GM12878 (cell line): ENCODE measurements around the gene PPIP5K1. TPM values are rescaled to one million over a fixed set of nuclear protein-coding genes. Genes with fewer than 3 reads are reported as not detected.

Source experiments
- ATAC-seq: fragments of 200-7000 bp; cut with Tn5 transposase; 3 replicates; pipeline ENCODE4 v1.9.1; 2020; ENCODE audit warnings: mild to moderate bottlenecking, moderate library complexity
- BruUV-seq: library from RNA; stranded (reverse); fragments of 400-500 nt; replicated peaks from 2 replicates; lab custom pipeline; 2021; lab: Mats Ljungman, UMichigan
- CTCF ChIA-PET: fragments of 300-600 bp; sonication (Branson Sonifier 250); formaldehyde crosslinking; extraction: SDS; loops from one replicate; lab custom pipeline; 2021; ENCODE audit warnings: inconsistent platforms; lab: Yijun Ruan, JAX
- POLR2A ChIA-PET: fragments of 350-600 bp; formaldehyde crosslinking; extraction: SDS; loops from one replicate; lab custom pipeline; 2021; ENCODE audit warnings: inconsistent platforms; lab: Charles Lee
- RAD21 ChIA-PET: fragments of 300-600 bp; sonication (Branson Sonifier 250); formaldehyde crosslinking; loops from one replicate; lab custom pipeline; 2023; ENCODE audit warnings: antibody characterized with exemption; ENCODE audit not compliant: unreplicated experiment; lab: Charles Lee
- SMC1A ChIA-PET: fragments of 300-600 bp; sonication (Branson Sonifier 250); formaldehyde crosslinking; loops from one replicate; lab custom pipeline; 2023; ENCODE audit not compliant: unreplicated experiment, uncharacterized antibody; lab: Charles Lee
- DNase-seq: peaks from one replicate; pipeline ENCODE4 v3.0.0-alpha.2; 2011; ENCODE audit warnings: low read depth, low spot score
- FAIRE-seq: peaks from 3 replicates; lab custom pipeline; 2011; peaks lifted over from hg19 to GRCh38; lab: Jason Lieb, UNC
- H2AFZ ChIP-seq: 2 replicates; pipeline ENCODE4 v1.6.0; 2011; ENCODE audit warnings: low read depth, low read length, control low read depth; ENCODE audit not compliant: control insufficient read depth
- H3K27ac ChIP-seq: 2 replicates; pipeline ENCODE4 v1.5.1; 2011; ENCODE audit warnings: control low read depth; ENCODE audit not compliant: control insufficient read depth, insufficient read depth
- H3K27me3 ChIP-seq, 2 experiments: replicated peaks in 1 of 2; 2 replicates each; pipeline versions ENCODE4 v1.6.0 to v1.6.1; 2011; ENCODE audit warnings: low read length in 1 of 2; ENCODE audit not compliant: control insufficient read depth in 2 of 2, insufficient read depth in 2 of 2
- H3K36me3 ChIP-seq, 2 experiments: 2 replicates each; pipeline ENCODE4 v1.5.1; 2011; ENCODE audit warnings: low read length in 1 of 2; ENCODE audit not compliant: control insufficient read depth in 2 of 2, insufficient read depth in 2 of 2
- H3K4me1 ChIP-seq: 2 replicates; pipeline ENCODE4 v1.6.1; 2011; ENCODE audit warnings: mild to moderate bottlenecking, low read length, moderate library complexity, mixed read lengths; ENCODE audit not compliant: control insufficient read depth, insufficient read depth
- H3K4me2 ChIP-seq: 2 replicates; pipeline ENCODE4 v1.6.0; 2011; ENCODE audit warnings: control low read depth; ENCODE audit not compliant: control insufficient read depth, insufficient read depth
- H3K4me3 ChIP-seq: fragments of 200-600 bp; sonication (generic); 2 replicates; pipeline ENCODE4 v1.5.1; 2016
- H3K79me2 ChIP-seq: 2 replicates; pipeline ENCODE4 v1.6.0; 2011; ENCODE audit warnings: low read length; ENCODE audit not compliant: control insufficient read depth, insufficient read depth
- H3K9ac ChIP-seq: 2 replicates; pipeline ENCODE4 v1.8.0; 2011; ENCODE audit warnings: low read length, control low read depth, mixed read lengths; ENCODE audit not compliant: control insufficient read depth, insufficient read depth
- H3K9me3 ChIP-seq: replicated peaks from 3 replicates; pipeline ENCODE4 v1.5.1; 2011; ENCODE audit warnings: mild to moderate bottlenecking, low read length; ENCODE audit not compliant: control insufficient read depth, insufficient read depth
- H4K20me1 ChIP-seq: 2 replicates; pipeline ENCODE4 v1.6.0; 2011; ENCODE audit not compliant: control insufficient read depth, insufficient read depth
- ATF3 ChIP-seq: IDR thresholded peaks from 2 replicates; pipeline ENCODE4 v1.6.1; 2011; ENCODE audit warnings: low read depth, mild to moderate bottlenecking, low read length, moderate library complexity, borderline replicate concordance; ENCODE audit errors: extremely low read depth
- BCL11A ChIP-seq: IDR thresholded peaks from 2 replicates; pipeline ENCODE4 v1.6.1; 2011; ENCODE audit warnings: low read depth, low read length
- CTCF ChIP-seq, 3 experiments: IDR thresholded peaks in 2 of 3; conservative IDR thresholded peaks in 1 of 3; 2 replicates each; pipeline ENCODE4 v1.5.1; 2011; ENCODE audit warnings: low read depth in 3 of 3, low read length in 3 of 3, mild to moderate bottlenecking in 3 of 3, control low read depth in 2 of 3, moderate library complexity in 2 of 3, inconsistent platforms in 1 of 3, mixed read lengths in 1 of 3; ENCODE audit not compliant: control insufficient read depth in 2 of 3, insufficient read depth in 1 of 3; ENCODE audit errors: extremely low read depth in 1 of 3
- GATAD2B ChIP-seq: fragments of 450-650 bp; conservative IDR thresholded peaks from 2 replicates; pipeline ENCODE4 v1.6.1; 2017; ENCODE audit warnings: low read depth, mild to moderate bottlenecking, moderate library complexity
- HDAC2 ChIP-seq: fragments of 200-600 bp; sonication (generic); IDR thresholded peaks from 2 replicates; pipeline ENCODE4 v1.6.1; 2017
- IKZF2 ChIP-seq, 2 experiments: fragments of 450-650 bp; IDR thresholded peaks; 2 replicates each; pipeline ENCODE4 v1.6.1; 2017; ENCODE audit warnings: mild to moderate bottlenecking in 2 of 2, moderate library complexity in 2 of 2
- JUNB ChIP-seq: IDR thresholded peaks from 2 replicates; pipeline ENCODE4 v1.6.1; 2016; ENCODE audit warnings: antibody characterized with exemption, mild to moderate bottlenecking
- KAT2A ChIP-seq: conservative IDR thresholded peaks from 2 replicates; pipeline ENCODE4 v1.6.1; 2011; ENCODE audit warnings: low read depth, low read length; ENCODE audit not compliant: control insufficient read depth
- PAX5 ChIP-seq: IDR thresholded peaks from 2 replicates; pipeline ENCODE4 v1.6.1; 2011; ENCODE audit warnings: low read depth, low read length, borderline replicate concordance
- PAX8 ChIP-seq: fragments of 450-650 bp; IDR thresholded peaks from 2 replicates; pipeline ENCODE4 v1.6.1; 2017; ENCODE audit warnings: mild to moderate bottlenecking, moderate library complexity
- POLR2AphosphoS2 ChIP-seq: IDR thresholded peaks from 2 replicates; pipeline ENCODE4 v1.6.1; 2011; ENCODE audit warnings: low read depth, mild to moderate bottlenecking, low read length, improper control_type of control experiment, moderate library complexity
- POU2F2 ChIP-seq: IDR thresholded peaks from 3 replicates; pipeline ENCODE4 v1.6.1; 2011; ENCODE audit warnings: low read depth, mild to moderate bottlenecking, low read length, borderline replicate concordance
- RAD21 ChIP-seq: IDR thresholded peaks from 2 replicates; pipeline ENCODE4 v1.6.1; 2011; ENCODE audit warnings: mild to moderate bottlenecking, low read depth, low read length, moderate library complexity; ENCODE audit not compliant: insufficient read depth
- RB1 ChIP-seq: fragments of 450-650 bp; formaldehyde crosslinking; IDR thresholded peaks from 2 replicates; pipeline ENCODE4 v1.6.1; 2017; ENCODE audit warnings: mild to moderate bottlenecking, borderline replicate concordance
- RCOR1 ChIP-seq: conservative IDR thresholded peaks from 2 replicates; pipeline ENCODE4 v1.6.1; 2012; ENCODE audit warnings: low read depth, low read length, improper control_type of control experiment
- RUNX3 ChIP-seq: IDR thresholded peaks from 2 replicates; pipeline ENCODE4 v1.6.1; 2012; ENCODE audit warnings: low read length, inconsistent platforms
- SMC3 ChIP-seq: IDR thresholded peaks from 2 replicates; pipeline ENCODE4 v1.6.1; 2011; ENCODE audit warnings: low read length, improper control_type of control experiment, borderline replicate concordance
- USF2 ChIP-seq: IDR thresholded peaks from 2 replicates; pipeline ENCODE4 v1.6.1; 2011; ENCODE audit warnings: low read depth, low read length, improper control_type of control experiment, borderline replicate concordance
- ZNF207 ChIP-seq: fragments of 450-650 bp; IDR thresholded peaks from 2 replicates; pipeline ENCODE4 v1.6.1; 2014; ENCODE audit warnings: antibody characterized with exemption, mild to moderate bottlenecking, borderline replicate concordance
- WGBS: methylation state at CpG from one replicate; pipeline ENCODE4 v1.1.6; 2016; ENCODE audit warnings: low lambda C conversion rate; ENCODE audit not compliant: insufficient replicate concordance, insufficient coverage; ENCODE audit errors: missing lambda C conversion rate; 5-methylcytosine and 5-hydroxymethylcytosine counted together
- in situ Hi-C: fragments of 300-500 bp; cut with MboI; formaldehyde crosslinking; loops from 9 replicates; pipeline ENCODE4 v1.14.3; 2018; ENCODE audit warnings: mixed read lengths
- intact Hi-C: fragments of 100-400 bp; cut with micrococcal nuclease; formaldehyde crosslinking; loops from one replicate; pipeline ENCODE4 v1.14.2; 2022; ENCODE audit not compliant: unreplicated experiment
- polyA plus RNA-seq, 11 experiments: library from polyadenylated mRNA; depleted of rRNA in 4 of 11; unstranded in 6 of 11; stranded (reverse) in 5 of 11; fragments of >200 nt; fragmentation: Nextera tagmentation in 4 of 11; fragmentation: Illumina TruSeq in 1 of 11; extraction: Ambion mirVana in 4 of 11; extraction: Trizol in 1 of 11; gene quantifications; 1 replicate in 1 of 11; 2 replicates in 10 of 11; pipeline versions ENCODE4 v1.2.1 to v1.2.3, GENCODE V29; 2011 to 2016; ENCODE audit warnings: inconsistent platforms in 2 of 11, missing spikeins in 2 of 11, low read depth in 1 of 11
- total RNA-seq, 4 experiments: library from RNA; depleted of rRNA in 3 of 4; stranded (reverse); fragments of >200 nt in 3 of 4; fragmentation: Illumina TruSeq in 1 of 4; extraction: Trizol in 1 of 4; gene quantifications; 2 replicates each; pipeline versions ENCODE4 v1.2.1 to v1.2.3, GENCODE V29; 2013 to 2021

The PPIP5K1 gene
- total and polyA plus RNA-seq, 10 of the 15 experiments (the other 5 are each of a cell fraction or from before 2014, with no cell fraction given) = 2.5 to 54.4 (median 19.4) TPM

GRCh38 chr15:43514241-43515057 lies 75.6 kb downstream of the PPIP5K1 start:
- no peak overlapping the region for H3K9ac ChIP-seq
- intact Hi-C loops = loop anchor here (5.0 kb wide), 1 partner anchor 72 kb away; no protein-coding TSS in a partner anchor
- H4K20me1 ChIP-seq = no peaks in the 10 kb centered on the region
- H3K4me3 ChIP-seq = no peak overlapping the region
- 32% methylated on average over 4 of the region's 4 CpGs for whole genome bisulfite sequencing
- no peak overlapping the region for H2AFZ ChIP-seq
- no peaks in the 10 kb centered on the region for H3K79me2 ChIP-seq
- SMC1A ChIA-PET = interaction anchor here (0.5 to 3.9 kb wide), 12 partner anchors 9 to 143 kb away, joined by 3 to 26 read pairs (median 4); partner anchors contain the start of genes TP53BP1, TUBGCP4 and ZSCAN29
- FAIRE-seq = no peak
- TF ChIP-seq RCOR1 (no peak), POLR2AphosphoS2 (no peak), SMC3 (peak; percentile 44; the same call in 1 of the 2 replicates), ZNF207 (no peak), RAD21 (peak; percentile 74), CTCF (IDR thresholded peaks at IDR 0.05 in 2 of 3, conservative IDR thresholded peaks at IDR 0.05 in 1 of 3; ENCODE audit: control insufficient read depth in 2 of 3, extremely low read depth in 1 of 3, insufficient read depth in 1 of 3, low read depth in 3 of 3, low read length in 3 of 3) (peak; percentile 66 to 69 (median 68)), POU2F2 (no peak), RUNX3 (peak; percentile 9; the same call in 1 of the 2 replicates), RB1 (no peak), HDAC2 (no peak), ATF3 (no peak), GATAD2B (no peak), PAX5 (no peak), USF2 (no peak), IKZF2 (IDR thresholded peaks at IDR 0.05) (no peak), KAT2A (no peak), PAX8 (no peak), BCL11A (no peak), JUNB (no peak)
- TF ChIP-seq, all 136 proteins: peak for 4
- ChIA-PET RAD21 (interaction anchor here (0.7 to 2.6 kb wide), 19 partner anchors 12 to 289 kb away, joined by 3 to 29 read pairs (median 4); no protein-coding TSS in a partner anchor), POLR2A (interaction anchor here (0.5 to 2.6 kb wide), 2 partner anchors 21 to 311 kb away, joined by 3 to 11 read pairs; partner anchors contain the start of gene TP53BP1), CTCF (interaction anchor here (0.8 to 8.3 kb wide), 41 partner anchors 9 to 289 kb away, joined by 3 to 88 read pairs (median 4); partner anchors contain the start of genes TP53BP1, TUBGCP4 and ZSCAN29)
- DNase-seq = no peak
- peaks cover 13 to 15% of the 10 kb centered on the region in 2 experiments; a peak in 3 of 4 replicates for H3K27me3 ChIP-seq
- ATAC-seq = no peak
- in situ Hi-C loops = no loop called here
- peaks cover 6% of the 10 kb centered on the region for H3K4me1 ChIP-seq
- no peaks in the 10 kb centered on the region for H3K9me3 ChIP-seq
- no peaks in the 10 kb centered on the region for H3K36me3 ChIP-seq
- no TSS peak for BruUV-seq
- no peak overlapping the region for H3K4me2 ChIP-seq
- no peak overlapping the region for H3K27ac ChIP-seq
